Measurements from ENCODE around the gene COL6A2. TPM values are rescaled to one million over a fixed set of nuclear protein-coding genes. Genes with fewer than 3 reads are reported as not detected.

COL6A2 gene
- total RNA-seq, 1 donor from 2014 or later = 5.2 TPM

DNA sequence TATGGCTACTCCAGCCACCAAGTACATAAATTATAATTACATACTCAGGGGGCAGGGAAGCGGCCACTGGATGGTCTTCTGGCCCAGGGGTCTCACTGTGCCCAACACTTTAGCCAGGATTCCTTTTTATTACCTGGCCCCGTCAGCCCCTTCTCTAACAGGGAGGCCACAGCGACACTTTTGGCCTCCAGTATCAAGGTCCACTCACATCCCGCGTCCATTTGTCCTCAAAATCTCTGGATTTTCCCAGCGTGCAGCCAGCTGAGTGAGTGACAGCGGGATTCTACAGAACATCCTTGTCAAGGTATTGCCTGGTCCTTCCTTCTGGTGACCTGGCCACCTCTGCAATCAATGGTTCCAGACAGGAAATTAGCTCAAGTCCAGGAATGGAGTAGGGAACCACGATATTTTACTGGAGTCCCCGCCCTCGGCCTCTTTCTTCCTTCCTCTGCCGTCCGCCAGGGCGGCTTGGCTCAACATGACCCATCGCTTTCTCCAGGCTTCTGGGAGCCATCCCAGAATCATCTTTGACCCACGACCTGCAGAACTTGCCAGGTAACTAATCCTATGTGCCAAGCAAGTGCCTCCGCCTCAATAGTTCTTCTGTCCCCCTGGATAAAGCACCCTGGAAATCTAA lies 2.7 kb upstream of the COL6A2 start:
- Mint-ChIP-seq H3K4me3 (peak overlapping the region; percentile 39), H3K36me3 (peaks cover 5% of the 10 kb centered on the region), H3K27me3 (ENCODE audit: insufficient read depth, low read depth) (peaks cover 19% of the 10 kb centered on the region), H3K27ac (peak overlapping the region; percentile 91), H3K9me3 (peaks cover 15% of the 10 kb centered on the region), H3K4me1 (peaks cover 5% of the 10 kb centered on the region)
- Histone ChIP-seq H3K4me1 (no peaks in the 10 kb centered on the region), H3K4me3 (no peak overlapping the region), H2AFZ (replicated peaks) (no peak overlapping the region), H3F3A (ENCODE audit: low read depth) (no peaks in the 10 kb centered on the region), H3K36me3 (no peaks in the 10 kb centered on the region), H3K27me3 (peaks cover 41% of the 10 kb centered on the region), H3K79me2 (ENCODE audit: low read depth) (no peaks in the 10 kb centered on the region), H3K9me3 (ENCODE audit: low read depth) (no peaks in the 10 kb centered on the region), H4K20me1 (ENCODE audit: low read depth) (no peaks in the 10 kb centered on the region), H3K9ac (no peak overlapping the region), H3K27ac (no peak overlapping the region), H3K4me2 (no peak overlapping the region)
- TF ChIP-seq EZH2 (IDR thresholded peaks at IDR 0.05) (no peak), EZH2phosphoT487 (IDR thresholded peaks at IDR 0.05) (no peak)
- TF ChIP-seq, protein P1, sequence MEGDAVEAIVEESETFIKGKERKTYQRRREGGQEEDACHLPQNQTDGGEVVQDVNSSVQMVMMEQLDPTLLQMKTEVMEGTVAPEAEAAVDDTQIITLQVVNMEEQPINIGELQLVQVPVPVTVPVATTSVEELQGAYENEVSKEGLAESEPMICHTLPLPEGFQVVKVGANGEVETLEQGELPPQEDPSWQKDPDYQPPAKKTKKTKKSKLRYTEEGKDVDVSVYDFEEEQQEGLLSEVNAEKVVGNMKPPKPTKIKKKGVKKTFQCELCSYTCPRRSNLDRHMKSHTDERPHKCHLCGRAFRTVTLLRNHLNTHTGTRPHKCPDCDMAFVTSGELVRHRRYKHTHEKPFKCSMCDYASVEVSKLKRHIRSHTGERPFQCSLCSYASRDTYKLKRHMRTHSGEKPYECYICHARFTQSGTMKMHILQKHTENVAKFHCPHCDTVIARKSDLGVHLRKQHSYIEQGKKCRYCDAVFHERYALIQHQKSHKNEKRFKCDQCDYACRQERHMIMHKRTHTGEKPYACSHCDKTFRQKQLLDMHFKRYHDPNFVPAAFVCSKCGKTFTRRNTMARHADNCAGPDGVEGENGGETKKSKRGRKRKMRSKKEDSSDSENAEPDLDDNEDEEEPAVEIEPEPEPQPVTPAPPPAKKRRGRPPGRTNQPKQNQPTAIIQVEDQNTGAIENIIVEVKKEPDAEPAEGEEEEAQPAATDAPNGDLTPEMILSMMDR (IDR thresholded peaks at IDR 0.05) = no peak
- DNase-seq (ENCODE audit: low spot score) = no peak

DNA sequence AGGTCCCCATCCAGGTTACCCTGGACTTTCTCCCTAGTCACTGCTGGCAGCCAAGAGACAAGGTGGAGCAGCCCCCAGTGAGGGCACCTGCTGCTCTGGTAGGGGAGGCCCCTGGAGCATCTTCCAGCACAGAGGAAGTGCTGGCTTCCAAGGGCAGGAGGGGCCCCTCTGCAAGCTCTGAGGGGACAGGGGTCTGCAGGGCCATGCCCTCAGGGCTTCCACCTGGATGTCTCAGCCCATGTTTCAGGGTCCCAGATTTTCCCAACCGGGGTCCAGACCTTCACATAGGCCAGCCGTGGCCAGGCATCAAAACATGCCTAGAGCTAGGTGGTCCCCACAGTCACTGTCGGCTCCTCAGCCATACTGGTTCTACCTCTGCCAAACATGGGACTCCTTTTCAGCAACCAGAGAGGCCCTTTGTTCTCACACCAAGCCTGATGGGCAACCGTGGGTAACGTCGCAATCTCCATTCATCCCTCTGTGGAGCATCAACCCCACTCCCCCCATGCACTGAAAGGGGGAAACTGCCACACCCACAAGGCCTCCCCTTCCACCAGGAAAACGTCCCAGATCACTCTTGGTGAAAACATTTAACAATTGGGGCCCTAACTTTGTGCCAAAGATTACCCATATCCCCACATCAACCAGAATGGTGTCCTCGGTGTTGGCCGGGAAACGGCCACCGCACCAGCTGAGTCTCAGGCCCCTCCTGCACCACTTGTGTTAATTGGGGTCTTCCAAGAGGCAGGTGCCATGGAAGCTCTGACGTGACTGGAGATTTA lies 1.9 kb upstream of the COL6A2 start:
- Mint-ChIP-seq H3K27ac (peak overlapping the region; percentile 91), H3K9me3 (peaks cover 18% of the 10 kb centered on the region), H3K27me3 (ENCODE audit: insufficient read depth, low read depth) (peaks cover 16% of the 10 kb centered on the region), H3K4me1 (peaks cover 5% of the 10 kb centered on the region), H3K4me3 (peak overlapping the region; percentile 49), H3K36me3 (peaks cover 7% of the 10 kb centered on the region)
- H3K4me3 ChIP-seq = no peak overlapping the region
- no peaks in the 10 kb centered on the region for H3K79me2 ChIP-seq (ENCODE audit: low read depth)
- H3K27me3 ChIP-seq = peaks cover 49% of the 10 kb centered on the region
- H3K9ac ChIP-seq = no peak overlapping the region
- H3K9me3 ChIP-seq (ENCODE audit: low read depth) = no peaks in the 10 kb centered on the region
- no peaks in the 10 kb centered on the region for H3K4me1 ChIP-seq
- no peaks in the 10 kb centered on the region for H4K20me1 ChIP-seq (ENCODE audit: low read depth)
- no peak overlapping the region for H3K4me2 ChIP-seq
- no peaks in the 10 kb centered on the region for H3K36me3 ChIP-seq
- no peak overlapping the region for H3K27ac ChIP-seq
- H3F3A ChIP-seq (ENCODE audit: low read depth) = no peaks in the 10 kb centered on the region
- H2AFZ ChIP-seq (replicated peaks) = no peak overlapping the region
- no peak for DNase-seq (ENCODE audit: low spot score)
- TF ChIP-seq, protein P1 (IDR thresholded peaks at IDR 0.05) = no peak
- TF ChIP-seq EZH2phosphoT487 (IDR thresholded peaks at IDR 0.05) = no peak
- no peak for TF ChIP-seq EZH2 (IDR thresholded peaks at IDR 0.05)

DNA sequence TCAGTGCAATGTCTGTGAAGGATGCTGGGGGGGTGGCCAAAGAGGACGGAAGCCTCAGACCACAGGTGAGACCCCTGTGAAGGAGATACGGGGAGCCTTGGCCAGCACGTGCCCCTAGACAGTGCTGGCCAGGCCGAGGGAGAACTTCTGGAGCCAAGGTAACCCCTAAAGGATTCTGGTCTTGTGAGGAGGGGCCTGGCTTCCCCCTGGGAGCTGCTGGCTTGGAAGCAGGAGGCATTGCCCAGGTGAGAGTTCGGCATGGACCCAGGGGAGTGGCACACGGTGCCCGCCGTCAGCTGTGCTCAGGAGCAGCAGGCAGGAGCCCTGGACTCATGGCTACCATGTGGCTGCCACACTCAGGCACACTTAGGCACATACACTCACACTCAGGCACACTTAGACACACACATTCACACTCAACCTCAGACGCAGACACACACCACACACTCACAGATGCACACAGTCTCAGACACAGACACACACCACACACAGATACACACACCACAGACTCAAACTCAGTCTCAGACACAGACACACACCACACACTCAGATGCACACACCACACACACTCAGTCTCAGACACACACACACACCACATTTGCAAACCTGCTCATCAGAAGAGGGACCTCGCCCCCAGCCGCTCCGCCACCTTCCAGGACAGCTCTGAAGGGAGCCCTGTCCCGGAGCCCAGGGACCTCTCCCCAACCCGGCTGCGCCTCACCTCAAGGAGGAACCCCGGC lies 1.1 kb upstream of the COL6A2 start:
- Histone ChIP-seq H3K4me2 (no peak overlapping the region), H3K4me3 (peak overlapping the region; percentile 73), H3F3A (ENCODE audit: low read depth) (no peaks in the 10 kb centered on the region), H3K36me3 (no peaks in the 10 kb centered on the region), H3K9me3 (ENCODE audit: low read depth) (no peaks in the 10 kb centered on the region), H2AFZ (replicated peaks) (no peak overlapping the region), H3K27me3 (peaks cover 56% of the 10 kb centered on the region), H4K20me1 (ENCODE audit: low read depth) (no peaks in the 10 kb centered on the region), H3K27ac (no peak overlapping the region), H3K79me2 (ENCODE audit: low read depth) (no peaks in the 10 kb centered on the region), H3K4me1 (no peaks in the 10 kb centered on the region), H3K9ac (no peak overlapping the region)
- TF ChIP-seq EZH2phosphoT487 (IDR thresholded peaks at IDR 0.05) (no peak), EZH2 (IDR thresholded peaks at IDR 0.05) (no peak)
- TF ChIP-seq, protein P1 (IDR thresholded peaks at IDR 0.05) = no peak
- Mint-ChIP-seq H3K27me3 (ENCODE audit: insufficient read depth, low read depth) (peaks cover 13% of the 10 kb centered on the region), H3K27ac (peak overlapping the region; percentile 22), H3K36me3 (peaks cover 11% of the 10 kb centered on the region), H3K9me3 (peaks cover 16% of the 10 kb centered on the region), H3K4me1 (peaks cover 5% of the 10 kb centered on the region), H3K4me3 (peak overlapping the region; percentile 78)
- no peak for DNase-seq (ENCODE audit: low spot score)

All from neural progenitor cell (in vitro differentiated cells).